K562 (cell line): Measurements from ENCODE around the gene PYGL. TPM values are rescaled to one million over a fixed set of nuclear protein-coding genes. Genes with fewer than 3 reads are reported as not detected.

Experiments used
- BCL6 ChIP-seq: fragments of 250-450 bp; sonication (Bioruptor Pico); IDR thresholded peaks from 2 replicates; pipeline ENCODE4 v1.4.0; 2020
- CSDE1 ChIP-seq, 2 experiments: fragments of 450-650 bp; IDR thresholded peaks; 2 replicates each; pipeline ENCODE4 v1.6.1; 2016; ENCODE audit warnings: mild to moderate bottlenecking in 1 of 2
- EGR1 ChIP-seq: fragments of 450-650 bp; conservative IDR thresholded peaks from 2 replicates; pipeline ENCODE4 v1.6.1; 2017; ENCODE audit warnings: mild to moderate bottlenecking
- GABPA ChIP-seq: fragments of 200-800 bp; sonication (Bioruptor generic); conservative IDR thresholded peaks from 2 replicates; pipeline ENCODE4 v1.6.1; 2016; ENCODE audit warnings: low read depth, missing genetic modification characterization, missing compliant biosample characterization
- HMGN3 ChIP-seq: IDR thresholded peaks from 2 replicates; pipeline ENCODE4 v1.6.1; 2011; ENCODE audit warnings: borderline replicate concordance, low read depth, mild to moderate bottlenecking, mixed read lengths, low read length; ENCODE audit not compliant: insufficient read length; ENCODE audit errors: extremely low read depth
- MAFK ChIP-seq: IDR thresholded peaks from 2 replicates; pipeline ENCODE4 v1.6.1; 2011; ENCODE audit warnings: low read length, improper control_type of control experiment
- MCM7 ChIP-seq, 2 experiments: fragments of 450-650 bp; IDR thresholded peaks; 2 replicates each; pipeline ENCODE4 v1.6.1; 2016 to 2018
- NCOA2 ChIP-seq, 2 experiments: fragments of 450-650 bp; IDR thresholded peaks; 2 replicates each; pipeline ENCODE4 v1.6.1; 2018; ENCODE audit warnings: mild to moderate bottlenecking in 2 of 2, moderate library complexity in 1 of 2; ENCODE audit not compliant: partially characterized antibody in 2 of 2
- NFIC ChIP-seq: fragments of 450-650 bp; IDR thresholded peaks from 2 replicates; pipeline ENCODE4 v1.6.1; 2017; ENCODE audit warnings: mild to moderate bottlenecking, inconsistent platforms
- PRMT5 ChIP-seq: sonication (generic); formaldehyde crosslinking; IDR thresholded peaks from 2 replicates; pipeline ENCODE4 v1.5.0; 2020; ENCODE audit warnings: missing genetic modification reagents
- polyA plus RNA-seq, 8 experiments: library from polyadenylated mRNA; depleted of rRNA in 4 of 8; stranded (reverse) in 5 of 8; unstranded in 3 of 8; fragments of >200 nt; fragmentation: Nextera tagmentation in 2 of 8; fragmentation: Illumina TruSeq in 1 of 8; extraction: Ambion mirVana in 2 of 8; extraction: Trizol in 1 of 8; gene quantifications; 2 replicates each; pipeline versions ENCODE4 v1.2.1 to v1.2.3, GENCODE V29; 2011 to 2014; ENCODE audit warnings: inconsistent platforms in 1 of 8, missing spikeins in 1 of 8
- total RNA-seq, 7 experiments: library from RNA; depleted of rRNA in 6 of 7; stranded (reverse); fragments of >200 nt in 6 of 7; fragmentation: Illumina TruSeq in 2 of 7; extraction: Trizol in 2 of 7; gene quantifications; 2 replicates each; pipeline versions ENCODE4 v1.2.1 to v1.2.3, GENCODE V29; 2011 to 2021; ENCODE audit warnings: low replicate concordance in 1 of 7
- TF ChIP-seq, protein P1 (sequence below), 2 experiments: IDR thresholded peaks in 1 of 2; conservative IDR thresholded peaks in 1 of 2; 2 replicates each; pipeline ENCODE4 v1.6.1; 2016; ENCODE audit warnings: low read depth in 2 of 2, mild to moderate bottlenecking in 1 of 2, missing compliant biosample characterization in 1 of 2, missing genetic modification characterization in 1 of 2, moderate library complexity in 1 of 2
- TF ChIP-seq, protein P2 (sequence below), 2 experiments: fragments of 450-650 bp in 1 of 2; sonication (generic) in 1 of 2; formaldehyde crosslinking in 1 of 2; IDR thresholded peaks in 1 of 2; conservative IDR thresholded peaks in 1 of 2; 2 replicates each; pipeline versions ENCODE4 v1.6.1 to v1.8.1; 2016 to 2023; ENCODE audit warnings: mild to moderate bottlenecking in 2 of 2, moderate library complexity in 2 of 2, inconsistent platforms in 1 of 2, missing genetic modification reagents in 1 of 2
- TF ChIP-seq, protein P3 (sequence below): sonication (generic); formaldehyde crosslinking; IDR thresholded peaks from 2 replicates; pipeline ENCODE4 v1.9.0; 2022; ENCODE audit warnings: mild to moderate bottlenecking, missing genetic modification reagents
- TF ChIP-seq, protein P4 (sequence below): fragments of 200-800 bp; sonication (Bioruptor generic); IDR thresholded peaks from 2 replicates; pipeline ENCODE4 v1.6.1; 2017; ENCODE audit warnings: missing genetic modification characterization, missing compliant biosample characterization
- TF ChIP-seq, protein P5 (sequence below): fragments of 250-450 bp; sonication (Bioruptor Pico); IDR thresholded peaks from 2 replicates; pipeline ENCODE4 v1.4.0; 2020

Gene PYGL
- total and polyA plus RNA-seq, 9 of the 15 experiments (the other 6 are each of a cell fraction or from before 2014, with no cell fraction given), result 3.5 to 17.9 (median 13.1) TPM

DNA sequence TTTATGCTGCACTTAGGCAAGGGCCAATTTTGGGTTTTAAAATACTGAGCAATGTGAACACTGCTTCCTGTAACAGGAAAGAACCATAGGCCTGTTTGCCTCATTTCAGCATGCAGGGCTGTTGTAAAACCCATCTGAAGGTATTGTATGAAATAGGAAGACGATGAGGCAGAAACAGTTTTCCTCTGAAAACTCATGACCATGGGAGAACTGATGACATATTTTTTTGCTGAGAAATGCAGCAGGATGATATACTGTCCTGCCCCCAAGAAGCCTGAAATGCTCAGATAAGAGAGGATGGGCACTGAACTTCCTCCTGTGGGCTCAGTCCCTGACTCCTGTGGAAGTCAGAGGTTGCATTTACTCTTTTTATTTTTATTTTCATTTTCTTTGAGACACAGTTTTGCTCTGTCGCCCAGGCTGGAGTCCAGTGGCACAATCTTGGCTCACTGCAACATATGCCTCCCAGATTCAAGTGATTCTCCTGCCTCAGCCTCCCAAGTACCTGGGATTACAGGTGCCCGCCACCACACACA is 17.4 kb downstream of the PYGL start (continued):
- TF ChIP-seq, protein P1, sequence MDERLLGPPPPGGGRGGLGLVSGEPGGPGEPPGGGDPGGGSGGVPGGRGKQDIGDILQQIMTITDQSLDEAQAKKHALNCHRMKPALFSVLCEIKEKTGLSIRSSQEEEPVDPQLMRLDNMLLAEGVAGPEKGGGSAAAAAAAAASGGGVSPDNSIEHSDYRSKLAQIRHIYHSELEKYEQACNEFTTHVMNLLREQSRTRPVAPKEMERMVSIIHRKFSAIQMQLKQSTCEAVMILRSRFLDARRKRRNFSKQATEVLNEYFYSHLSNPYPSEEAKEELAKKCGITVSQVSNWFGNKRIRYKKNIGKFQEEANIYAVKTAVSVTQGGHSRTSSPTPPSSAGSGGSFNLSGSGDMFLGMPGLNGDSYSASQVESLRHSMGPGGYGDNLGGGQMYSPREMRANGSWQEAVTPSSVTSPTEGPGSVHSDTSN (CRISPR knock-in tag; IDR thresholded peaks at IDR 0.05; ENCODE audit: low read depth), result peak; percentile 24; the same call in 1 of the 2 replicates
- TF ChIP-seq, protein P1 (tag; conservative IDR thresholded peaks at IDR 0.05; ENCODE audit: low read depth), result peak; percentile 95
- TF ChIP-seq, protein P2, sequence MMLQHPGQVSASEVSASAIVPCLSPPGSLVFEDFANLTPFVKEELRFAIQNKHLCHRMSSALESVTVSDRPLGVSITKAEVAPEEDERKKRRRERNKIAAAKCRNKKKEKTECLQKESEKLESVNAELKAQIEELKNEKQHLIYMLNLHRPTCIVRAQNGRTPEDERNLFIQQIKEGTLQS (IDR thresholded peaks at IDR 0.05), result peak; percentile 61; the same call in 1 of the 2 replicates
- TF ChIP-seq, protein P2 (CRISPR knock-in tag; conservative IDR thresholded peaks at IDR 0.05), result no peak
- TF ChIP-seq, protein P3, sequence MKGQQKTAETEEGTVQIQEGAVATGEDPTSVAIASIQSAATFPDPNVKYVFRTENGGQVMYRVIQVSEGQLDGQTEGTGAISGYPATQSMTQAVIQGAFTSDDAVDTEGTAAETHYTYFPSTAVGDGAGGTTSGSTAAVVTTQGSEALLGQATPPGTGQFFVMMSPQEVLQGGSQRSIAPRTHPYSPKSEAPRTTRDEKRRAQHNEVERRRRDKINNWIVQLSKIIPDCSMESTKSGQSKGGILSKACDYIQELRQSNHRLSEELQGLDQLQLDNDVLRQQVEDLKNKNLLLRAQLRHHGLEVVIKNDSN (CRISPR knock-in tag), result no peak
- TF ChIP-seq HMGN3 (no peak), GABPA (tag) (peak; percentile 33; the same call in 1 of the 2 replicates), CSDE1 (IDR thresholded peaks at IDR 0.05) (no peak), NCOA2 (IDR thresholded peaks at IDR 0.05; ENCODE audit: partially characterized antibody in 2 of 2) (no peak), BCL6 (CRISPR knock-in tag) (no peak), NFIC (peak; percentile 24; the same call in 1 of the 2 replicates), MAFK (peak; percentile 36; the same call in 1 of the 2 replicates), PRMT5 (CRISPR knock-in tag) (no peak), MCM7 (IDR thresholded peaks at IDR 0.05) (no peak), EGR1 (no peak)
- TF ChIP-seq, protein P4, sequence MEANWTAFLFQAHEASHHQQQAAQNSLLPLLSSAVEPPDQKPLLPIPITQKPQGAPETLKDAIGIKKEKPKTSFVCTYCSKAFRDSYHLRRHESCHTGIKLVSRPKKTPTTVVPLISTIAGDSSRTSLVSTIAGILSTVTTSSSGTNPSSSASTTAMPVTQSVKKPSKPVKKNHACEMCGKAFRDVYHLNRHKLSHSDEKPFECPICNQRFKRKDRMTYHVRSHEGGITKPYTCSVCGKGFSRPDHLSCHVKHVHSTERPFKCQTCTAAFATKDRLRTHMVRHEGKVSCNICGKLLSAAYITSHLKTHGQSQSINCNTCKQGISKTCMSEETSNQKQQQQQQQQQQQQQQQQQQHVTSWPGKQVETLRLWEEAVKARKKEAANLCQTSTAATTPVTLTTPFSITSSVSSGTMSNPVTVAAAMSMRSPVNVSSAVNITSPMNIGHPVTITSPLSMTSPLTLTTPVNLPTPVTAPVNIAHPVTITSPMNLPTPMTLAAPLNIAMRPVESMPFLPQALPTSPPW, result peak; percentile 41; the same call in 1 of the 2 replicates
- TF ChIP-seq, protein P5, sequence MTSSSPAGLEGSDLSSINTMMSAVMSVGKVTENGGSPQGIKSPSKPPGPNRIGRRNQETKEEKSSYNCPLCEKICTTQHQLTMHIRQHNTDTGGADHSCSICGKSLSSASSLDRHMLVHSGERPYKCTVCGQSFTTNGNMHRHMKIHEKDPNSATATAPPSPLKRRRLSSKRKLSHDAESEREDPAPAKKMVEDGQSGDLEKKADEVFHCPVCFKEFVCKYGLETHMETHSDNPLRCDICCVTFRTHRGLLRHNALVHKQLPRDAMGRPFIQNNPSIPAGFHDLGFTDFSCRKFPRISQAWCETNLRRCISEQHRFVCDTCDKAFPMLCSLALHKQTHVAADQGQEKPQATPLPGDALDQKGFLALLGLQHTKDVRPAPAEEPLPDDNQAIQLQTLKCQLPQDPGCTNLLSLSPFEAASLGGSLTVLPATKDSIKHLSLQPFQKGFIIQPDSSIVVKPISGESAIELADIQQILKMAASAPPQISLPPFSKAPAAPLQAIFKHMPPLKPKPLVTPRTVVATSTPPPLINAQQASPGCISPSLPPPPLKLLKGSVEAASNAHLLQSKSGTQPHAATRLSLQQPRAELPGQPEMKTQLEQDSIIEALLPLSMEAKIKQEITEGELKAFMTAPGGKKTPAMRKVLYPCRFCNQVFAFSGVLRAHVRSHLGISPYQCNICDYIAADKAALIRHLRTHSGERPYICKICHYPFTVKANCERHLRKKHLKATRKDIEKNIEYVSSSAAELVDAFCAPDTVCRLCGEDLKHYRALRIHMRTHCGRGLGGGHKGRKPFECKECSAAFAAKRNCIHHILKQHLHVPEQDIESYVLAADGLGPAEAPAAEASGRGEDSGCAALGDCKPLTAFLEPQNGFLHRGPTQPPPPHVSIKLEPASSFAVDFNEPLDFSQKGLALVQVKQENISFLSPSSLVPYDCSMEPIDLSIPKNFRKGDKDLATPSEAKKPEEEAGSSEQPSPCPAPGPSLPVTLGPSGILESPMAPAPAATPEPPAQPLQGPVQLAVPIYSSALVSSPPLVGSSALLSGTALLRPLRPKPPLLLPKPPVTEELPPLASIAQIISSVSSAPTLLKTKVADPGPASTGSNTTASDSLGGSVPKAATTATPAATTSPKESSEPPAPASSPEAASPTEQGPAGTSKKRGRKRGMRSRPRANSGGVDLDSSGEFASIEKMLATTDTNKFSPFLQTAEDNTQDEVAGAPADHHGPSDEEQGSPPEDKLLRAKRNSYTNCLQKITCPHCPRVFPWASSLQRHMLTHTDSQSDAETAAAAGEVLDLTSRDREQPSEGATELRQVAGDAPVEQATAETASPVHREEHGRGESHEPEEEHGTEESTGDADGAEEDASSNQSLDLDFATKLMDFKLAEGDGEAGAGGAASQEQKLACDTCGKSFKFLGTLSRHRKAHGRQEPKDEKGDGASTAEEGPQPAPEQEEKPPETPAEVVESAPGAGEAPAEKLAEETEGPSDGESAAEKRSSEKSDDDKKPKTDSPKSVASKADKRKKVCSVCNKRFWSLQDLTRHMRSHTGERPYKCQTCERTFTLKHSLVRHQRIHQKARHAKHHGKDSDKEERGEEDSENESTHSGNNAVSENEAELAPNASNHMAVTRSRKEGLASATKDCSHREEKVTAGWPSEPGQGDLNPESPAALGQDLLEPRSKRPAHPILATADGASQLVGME (CRISPR knock-in tag), result 0 out of 2 replicates have a peak, but pooled peaks have one; percentile 49
